ENCODE data around the gene GALNT16.

GRCh38 chr14:69333791-69334337 is 73.9 kb downstream of the GALNT16 start:
- TF ChIP-seq CTCF (IDR thresholded peaks at IDR 0.05) (no peak), POLR2A (IDR thresholded peaks at IDR 0.05) (no peak)
